ENCODE results near the gene VSTM4. TPM values are rescaled to one million over a fixed set of nuclear protein-coding genes. Genes with fewer than 3 reads are reported as not detected.

Gene VSTM4
- total RNA-seq, 3 donors from 2014 or later (not counting 1 experiment from before 2014, with no cell fraction given), result 0.38 to 0.57 (median 0.45) TPM

- no peaks in the 10 kb centered on the region for H3K9me3 ChIP-seq (ENCODE audit: control insufficient read depth, insufficient read depth, low read length)
- H3K9me3 Mint-ChIP-seq, result no peaks in the 10 kb centered on the region
- WGBS (ENCODE audit: insufficient coverage), result 60% methylated on average over 11 of the region's 12 CpGs
- no peaks in the 10 kb centered on the region for H3K4me1 Mint-ChIP-seq
- DNase-seq, result peak; percentile 38 to 46
- H3K27ac Mint-ChIP-seq, result no peak overlapping the region
- no peaks in the 10 kb centered on the region for H3K27me3 Mint-ChIP-seq (ENCODE audit: low read depth in 2 of 2)
- intact Hi-C loops (cut with micrococcal nuclease), result loop anchor here (1.0 to 5.0 kb wide), 3 partner anchors 183 to 531 kb away; no protein-coding TSS in a partner anchor
- peak; percentile 78 for TF ChIP-seq CTCF (IDR thresholded peaks at IDR 0.05)
- peak; percentile 48 to 81 (median 59) for ATAC-seq
- H3K4me3 ChIP-seq (ENCODE audit: low read length), result no peak overlapping the region
- no peak overlapping the region for H3K27ac ChIP-seq (ENCODE audit: low read length)
- H3K36me3 ChIP-seq (ENCODE audit: control insufficient read depth, insufficient read depth, low read length), result no peaks in the 10 kb centered on the region
- H3K4me1 ChIP-seq (ENCODE audit: control insufficient read depth, insufficient read depth, low read length), result peaks cover 4% of the 10 kb centered on the region
- H3K27me3 ChIP-seq (ENCODE audit: control insufficient read depth, insufficient read depth, low read length), result no peaks in the 10 kb centered on the region
- H3K4me3 Mint-ChIP-seq, result no peak overlapping the region
- no peaks in the 10 kb centered on the region for H3K36me3 Mint-ChIP-seq
Measured at GRCh38 chr10:48981310-48981907, 133.9 kb downstream of the VSTM4 start.

GRCh38 chr10:48978318-48978717 is 137.0 kb downstream of the VSTM4 start:
- intact Hi-C loops (cut with micrococcal nuclease), result no loop called here
- TF ChIP-seq CTCF (IDR thresholded peaks at IDR 0.05), result no peak
- DNase-seq (no peak), ATAC-seq (no peak)
- Histone ChIP-seq H3K4me1 (ENCODE audit: control insufficient read depth, insufficient read depth, low read length) (peaks cover 4% of the 10 kb centered on the region), H3K27me3 (ENCODE audit: control insufficient read depth, insufficient read depth, low read length) (no peaks in the 10 kb centered on the region), H3K9me3 (ENCODE audit: control insufficient read depth, insufficient read depth, low read length) (no peaks in the 10 kb centered on the region), H3K27ac (ENCODE audit: low read length) (no peak overlapping the region), H3K4me3 (ENCODE audit: low read length) (no peak overlapping the region), H3K36me3 (ENCODE audit: control insufficient read depth, insufficient read depth, low read length) (no peaks in the 10 kb centered on the region)
- Mint-ChIP-seq H3K9me3 (no peaks in the 10 kb centered on the region), H3K4me1 (no peaks in the 10 kb centered on the region), H3K36me3 (no peaks in the 10 kb centered on the region), H3K4me3 (no peak overlapping the region), H3K27me3 (ENCODE audit: low read depth in 2 of 2) (peaks cover 1 to 4% of the 10 kb centered on the region in 2 donors), H3K27ac (no peak overlapping the region)
- WGBS (ENCODE audit: insufficient coverage), result 90% methylated on average over 5 of the region's 5 CpGs

- no peaks in the 10 kb centered on the region for H3K4me1 Mint-ChIP-seq
- Histone ChIP-seq H3K4me3 (ENCODE audit: low read length) (no peak overlapping the region), H3K9me3 (ENCODE audit: control insufficient read depth, insufficient read depth, low read length) (no peaks in the 10 kb centered on the region), H3K4me1 (ENCODE audit: control insufficient read depth, insufficient read depth, low read length) (peaks cover under 1% of the 10 kb centered on the region), H3K27ac (ENCODE audit: low read length) (no peak overlapping the region), H3K36me3 (ENCODE audit: control insufficient read depth, insufficient read depth, low read length) (no peaks in the 10 kb centered on the region), H3K27me3 (ENCODE audit: control insufficient read depth, insufficient read depth, low read length) (no peaks in the 10 kb centered on the region)
- DNase-seq (peak in 1 of 2 donors; percentile 12), ATAC-seq (no peak)
- intact Hi-C loops (cut with micrococcal nuclease), result no loop called here
- H3K9me3 Mint-ChIP-seq, result no peaks in the 10 kb centered on the region
- no peak overlapping the region for H3K27ac Mint-ChIP-seq
- H3K4me3 Mint-ChIP-seq, result no peak overlapping the region
- no peak for TF ChIP-seq CTCF (IDR thresholded peaks at IDR 0.05)
- no peaks in the 10 kb centered on the region for H3K36me3 Mint-ChIP-seq
- peaks cover 4 to 14% of the 10 kb centered on the region in 2 donors for H3K27me3 Mint-ChIP-seq (ENCODE audit: low read depth in 2 of 2)
Measured at GRCh38 chr10:48976196-48976595, 139.1 kb downstream of the VSTM4 start.
